Liver (tissue), 9 donors: ENCODE data around the gene FRZB. TPM values are rescaled to one million over a fixed set of nuclear protein-coding genes. Genes with fewer than 3 reads are reported as not detected.

ENCODE experiments used
- DNase-seq: peaks from one replicate; pipeline ENCODE4 v3.0.0-alpha.2; 2017; ENCODE audit warnings: low spot score
- H3K27ac ChIP-seq, 2 donors: one replicate each; pipeline ENCODE4 v1.7.0; 2013; ENCODE audit warnings: inconsistent platforms in 2 of 2, low read length in 2 of 2, control low read depth in 1 of 2, low read depth in 1 of 2, mild to moderate bottlenecking in 1 of 2
- H3K27me3 ChIP-seq, 4 donors: one replicate each; pipeline versions ENCODE4 v1.6.1 to v1.7.0; 2013; ENCODE audit warnings: low read length in 3 of 4, inconsistent platforms in 1 of 4, mild to moderate bottlenecking in 1 of 4, moderate library complexity in 1 of 4; ENCODE audit not compliant: control insufficient read depth in 4 of 4, insufficient read depth in 4 of 4
- H3K36me3 ChIP-seq, 4 donors: one replicate each; pipeline versions ENCODE4 v1.6.1 to v1.7.0; 2013; ENCODE audit warnings: low read length in 3 of 4, mild to moderate bottlenecking in 3 of 4, low read depth in 1 of 4, moderate library complexity in 1 of 4; ENCODE audit not compliant: control insufficient read depth in 4 of 4, insufficient read depth in 3 of 4
- H3K4me1 ChIP-seq, 4 donors: one replicate each; pipeline versions ENCODE4 v1.6.1 to v1.7.0; 2013; ENCODE audit warnings: low read length in 3 of 4, mild to moderate bottlenecking in 3 of 4, moderate library complexity in 1 of 4; ENCODE audit not compliant: control insufficient read depth in 4 of 4, insufficient read depth in 4 of 4
- H3K4me3 ChIP-seq, 3 donors: one replicate each; pipeline versions ENCODE4 v1.6.1 to v1.7.0; 2013; ENCODE audit warnings: low read length in 3 of 3, control low read depth in 1 of 3, low read depth in 1 of 3, mild to moderate bottlenecking in 1 of 3
- H3K9ac ChIP-seq, 2 donors: one replicate each; pipeline ENCODE4 v1.7.0; 2013; ENCODE audit warnings: low read length in 2 of 2, mild to moderate bottlenecking in 2 of 2, moderate library complexity in 2 of 2, control low read depth in 1 of 2, low read depth in 1 of 2
- H3K9me3 ChIP-seq, 4 donors: one replicate each; pipeline versions ENCODE4 v1.6.1 to v1.7.0; 2013; ENCODE audit warnings: low read length in 3 of 4; ENCODE audit not compliant: control insufficient read depth in 4 of 4
- EGR1 ChIP-seq, 2 donors: IDR thresholded peaks; 2 replicates each; pipeline ENCODE4 v1.6.1; 2016 to 2018; ENCODE audit warnings: antibody characterized with exemption in 2 of 2, low read depth in 2 of 2
- FOXA1 ChIP-seq: IDR thresholded peaks from 2 replicates; pipeline ENCODE4 v1.6.1; 2016; ENCODE audit warnings: antibody characterized with exemption
- FOXA2 ChIP-seq: IDR thresholded peaks from 2 replicates; pipeline ENCODE4 v1.6.1; 2016; ENCODE audit warnings: antibody characterized with exemption
- GABPA ChIP-seq, 2 donors: IDR thresholded peaks in 1 of 2; conservative IDR thresholded peaks in 1 of 2; 2 replicates each; pipeline ENCODE4 v1.6.1; 2016; ENCODE audit warnings: antibody characterized with exemption in 2 of 2, mild to moderate bottlenecking in 1 of 2, moderate library complexity in 1 of 2
- HNF4A ChIP-seq, 2 donors: conservative IDR thresholded peaks; 2 replicates each; pipeline ENCODE4 v1.6.1; 2016; ENCODE audit warnings: antibody characterized with exemption in 2 of 2, mild to moderate bottlenecking in 2 of 2
- JUND ChIP-seq, 2 donors: IDR thresholded peaks; 2 replicates each; pipeline ENCODE4 v1.6.1; 2016; ENCODE audit warnings: antibody characterized with exemption in 2 of 2
- MAX ChIP-seq: IDR thresholded peaks from 2 replicates; pipeline ENCODE4 v1.6.1; 2016; ENCODE audit warnings: antibody characterized with exemption
- NR2F2 ChIP-seq: IDR thresholded peaks from 2 replicates; pipeline ENCODE4 v1.6.1; 2016; ENCODE audit warnings: antibody characterized with exemption
- RAD21 ChIP-seq, 2 donors: IDR thresholded peaks; 2 replicates each; pipeline ENCODE4 v1.6.1; 2016; ENCODE audit warnings: antibody characterized with exemption in 2 of 2, mild to moderate bottlenecking in 2 of 2
- RXRA ChIP-seq, 2 donors: IDR thresholded peaks; 2 replicates each; pipeline ENCODE4 v1.6.1; 2017 to 2018; ENCODE audit warnings: antibody characterized with exemption in 2 of 2, mild to moderate bottlenecking in 1 of 2
- SP1 ChIP-seq: IDR thresholded peaks from 2 replicates; pipeline ENCODE4 v1.6.1; 2018; ENCODE audit warnings: antibody characterized with exemption, mild to moderate bottlenecking
- TAF1 ChIP-seq: conservative IDR thresholded peaks from 2 replicates; pipeline ENCODE4 v1.6.1; 2016; ENCODE audit warnings: antibody characterized with exemption, mild to moderate bottlenecking
- YY1 ChIP-seq: IDR thresholded peaks from 2 replicates; pipeline ENCODE4 v1.6.1; 2016; ENCODE audit warnings: antibody characterized with exemption, mild to moderate bottlenecking
- WGBS: extraction: QIAGEN DNeasy Blood & Tissue Kit; methylation state at CpG from one replicate; pipeline ENCODE4 v1.1.7; 2013; 5-methylcytosine and 5-hydroxymethylcytosine counted together
- polyA plus RNA-seq, 2 donors: library from polyadenylated mRNA; stranded (reverse) in 1 of 2; unstranded in 1 of 2; fragments of 200-250 nt in 1 of 2; fragments of >200 nt in 1 of 2; fragmentation: Nextera tagmentation in 1 of 2; extraction: Ambion mirVana in 1 of 2; gene quantifications; one replicate each; pipeline versions ENCODE4 v1.2.1 to v1.2.3, GENCODE V29; 2013 to 2015
- total RNA-seq, 2 donors: library from RNA; depleted of rRNA; stranded (reverse); fragments of >200 nt; gene quantifications; one replicate each; pipeline ENCODE4 v1.2.3, GENCODE V29; 2014
- TF ChIP-seq, protein P1 (sequence below): IDR thresholded peaks from 2 replicates; pipeline ENCODE4 v1.6.1; 2016; ENCODE audit warnings: antibody characterized with exemption
- donor health status: healthy.
- donor health status: healthy.
- donor health status: healthy.
- donor health status: healthy.
- donor health status: healthy.

FRZB gene
- total and polyA plus RNA-seq, 4 donors: 0.17 to 1.0 (median 0.54) TPM

GRCh38 chr2:182860858-182861257 lies 5.6 kb downstream of the FRZB start:
- Histone ChIP-seq H3K9me3 (no peaks in the 10 kb centered on the region), H3K4me1 (peaks cover 0 to 6% (median 1%) of the 10 kb centered on the region in 4 donors), H3K27ac (no peak overlapping the region), H3K27me3 (no peaks in the 10 kb centered on the region), H3K4me3 (no peak overlapping the region), H3K9ac (no peak overlapping the region), H3K36me3 (no peaks in the 10 kb centered on the region)
- 96% methylated on average over 2 of the region's 2 CpGs for WGBS
- no peak for DNase-seq
- no peak for TF ChIP-seq EGR1 (IDR thresholded peaks at IDR 0.05; ENCODE audit: low read depth in 2 of 2)
- no peak for TF ChIP-seq MAX
- no peak for TF ChIP-seq SP1
- TF ChIP-seq YY1: no peak
- no peak for TF ChIP-seq NR2F2

- WGBS: 95% methylated on average over 3 of the region's 3 CpGs
- no peak overlapping the region for H3K27ac ChIP-seq
- H3K27me3 ChIP-seq: no peaks in the 10 kb centered on the region
- no peak overlapping the region for H3K4me3 ChIP-seq
- no peaks in the 10 kb centered on the region for H3K9me3 ChIP-seq
- H3K4me1 ChIP-seq: peaks cover 0 to 16% (median 6%) of the 10 kb centered on the region in 4 donors
- no peaks in the 10 kb centered on the region for H3K36me3 ChIP-seq
- no peak overlapping the region for H3K9ac ChIP-seq
- DNase-seq: no peak
- TF ChIP-seq GABPA (IDR thresholded peaks at IDR 0.05 in 1 of 2, conservative IDR thresholded peaks at IDR 0.05 in 1 of 2) (no peak), TAF1 (no peak), HNF4A (conservative IDR thresholded peaks at IDR 0.05) (no peak), FOXA2 (no peak), RXRA (IDR thresholded peaks at IDR 0.05) (no peak), YY1 (no peak), MAX (no peak), FOXA1 (no peak)
- TF ChIP-seq, protein P1, sequence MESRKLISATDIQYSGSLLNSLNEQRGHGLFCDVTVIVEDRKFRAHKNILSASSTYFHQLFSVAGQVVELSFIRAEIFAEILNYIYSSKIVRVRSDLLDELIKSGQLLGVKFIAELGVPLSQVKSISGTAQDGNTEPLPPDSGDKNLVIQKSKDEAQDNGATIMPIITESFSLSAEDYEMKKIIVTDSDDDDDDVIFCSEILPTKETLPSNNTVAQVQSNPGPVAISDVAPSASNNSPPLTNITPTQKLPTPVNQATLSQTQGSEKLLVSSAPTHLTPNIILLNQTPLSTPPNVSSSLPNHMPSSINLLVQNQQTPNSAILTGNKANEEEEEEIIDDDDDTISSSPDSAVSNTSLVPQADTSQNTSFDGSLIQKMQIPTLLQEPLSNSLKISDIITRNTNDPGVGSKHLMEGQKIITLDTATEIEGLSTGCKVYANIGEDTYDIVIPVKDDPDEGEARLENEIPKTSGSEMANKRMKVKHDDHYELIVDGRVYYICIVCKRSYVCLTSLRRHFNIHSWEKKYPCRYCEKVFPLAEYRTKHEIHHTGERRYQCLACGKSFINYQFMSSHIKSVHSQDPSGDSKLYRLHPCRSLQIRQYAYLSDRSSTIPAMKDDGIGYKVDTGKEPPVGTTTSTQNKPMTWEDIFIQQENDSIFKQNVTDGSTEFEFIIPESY: no peak
Observed at GRCh38 chr2:182858671-182859070, 7.8 kb downstream of the FRZB start.

DNA sequence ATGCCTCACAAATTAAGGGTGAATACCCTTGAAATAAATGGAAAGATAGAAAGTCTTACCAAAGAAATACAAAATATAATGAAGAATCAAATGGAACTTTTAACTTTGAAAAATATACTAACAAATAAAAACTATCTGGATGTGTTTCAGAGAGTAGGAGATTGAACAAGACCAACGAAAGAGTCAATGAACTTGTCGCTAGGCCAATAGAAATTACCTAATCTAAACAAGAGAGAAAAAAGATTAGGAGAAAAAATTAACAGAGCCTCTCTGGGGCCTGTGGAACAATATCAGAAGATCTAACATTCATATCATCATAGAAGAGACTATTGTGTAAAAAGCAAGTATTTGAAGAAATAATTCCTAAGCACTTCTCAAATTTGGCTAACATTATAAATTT lies 11.1 kb downstream of the FRZB start:
- Histone ChIP-seq H3K36me3 (no peaks in the 10 kb centered on the region), H3K4me3 (no peak overlapping the region), H3K4me1 (peaks cover 0 to 9% (median 5%) of the 10 kb centered on the region in 4 donors), H3K27ac (no peak overlapping the region), H3K9ac (no peak overlapping the region), H3K9me3 (no peaks in the 10 kb centered on the region), H3K27me3 (no peaks in the 10 kb centered on the region)
- no peak for DNase-seq
- WGBS: 38% methylated on average over 2 of the region's 2 CpGs
- TF ChIP-seq JUND (IDR thresholded peaks at IDR 0.05) (no peak), NR2F2 (no peak), YY1 (no peak), RAD21 (IDR thresholded peaks at IDR 0.05) (no peak), HNF4A (conservative IDR thresholded peaks at IDR 0.05) (no peak), GABPA (IDR thresholded peaks at IDR 0.05 in 1 of 2, conservative IDR thresholded peaks at IDR 0.05 in 1 of 2) (no peak), RXRA (IDR thresholded peaks at IDR 0.05) (peak in 1 of 2 donors; percentile 20), SP1 (no peak), TAF1 (no peak)
